GM18909 (cell line): ENCODE measurements around the gene RBL1.
"Not testable (repeated sequence)": the region's sequence is repeated elsewhere in the genome, so short reads cannot be mapped to it uniquely, and the experiment has no call there.

Source experiments
- ATAC-seq: cut with Tn5 transposase; IDR thresholded peaks from one replicate; pipeline ENCODE4 v1.9.1; 2021; ENCODE audit warnings: mild to moderate bottlenecking; ENCODE audit not compliant: unreplicated experiment, poor library complexity

The RBL1 gene

GRCh38 chr20:37001634-37002033 lies 94.2 kb downstream of the RBL1 start:
- not testable (repeated sequence) for ATAC-seq

- not testable (repeated sequence) for ATAC-seq
These were observed 95.6 kb downstream of the RBL1 start for GRCh38 chr20:37000171-37000570.

- ATAC-seq, result no peak
These were observed 97.1 kb downstream of the RBL1 start for GRCh38 chr20:36998652-36999051.

GRCh38 chr20:36997121-36997520 lies 98.7 kb downstream of the RBL1 start:
- ATAC-seq, result no peak

GRCh38 chr20:36994221-36994620 lies 101.6 kb downstream of the RBL1 start:
- not testable (repeated sequence) for ATAC-seq

- no peak for ATAC-seq
These were observed 102.9 kb downstream of the RBL1 start for GRCh38 chr20:36992802-36993334.

- no peak for ATAC-seq
These were observed 104.1 kb downstream of the RBL1 start for GRCh38 chr20:36991703-36992102.

- ATAC-seq, result no peak
These were observed 106.0 kb downstream of the RBL1 start for GRCh38 chr20:36989797-36990196.

- no peak for ATAC-seq
These were observed 107.3 kb downstream of the RBL1 start for GRCh38 chr20:36988494-36988966.

- ATAC-seq, result no peak
These were observed 111.5 kb downstream of the RBL1 start for GRCh38 chr20:36984257-36984638.

GRCh38 chr20:36975099-36975818 lies 120.5 kb downstream of the RBL1 start:
- ATAC-seq, result no peak

GRCh38 chr20:36974660-36975059 lies 121.1 kb downstream of the RBL1 start:
- ATAC-seq, result no peak

GRCh38 chr20:36971103-36971502 lies 124.7 kb downstream of the RBL1 start:
- ATAC-seq, result no peak

- ATAC-seq, result no peak
These were observed 126.2 kb downstream of the RBL1 start for GRCh38 chr20:36969478-36970186.

GRCh38 chr20:36969051-36969450 lies 126.7 kb downstream of the RBL1 start:
- ATAC-seq, result no peak

GRCh38 chr20:36967636-36968035 lies 128.2 kb downstream of the RBL1 start:
- no peak for ATAC-seq

GRCh38 chr20:36966965-36967364 lies 128.8 kb downstream of the RBL1 start:
- not testable (repeated sequence) for ATAC-seq

- not testable (repeated sequence) for ATAC-seq
These were observed 133.3 kb downstream of the RBL1 start for GRCh38 chr20:36962354-36962941.

GRCh38 chr20:36959242-36959641 lies 136.6 kb downstream of the RBL1 start:
- no peak for ATAC-seq

GRCh38 chr20:36957875-36958667 lies 137.7 kb downstream of the RBL1 start:
- no peak for ATAC-seq
